Measurements from ENCODE around the gene MCTP1. TPM values are rescaled to one million over a fixed set of nuclear protein-coding genes. Genes with fewer than 3 reads are reported as not detected.

The MCTP1 gene
- total and polyA plus RNA-seq, 2 of the 13 experiments (the other 11 are each of a cell fraction or from before 2014, with no cell fraction given): 0.15 to 0.48 TPM

GRCh38 chr5:94782383-94782782 lies 502.5 kb downstream of the MCTP1 start:
- H3K36me3 ChIP-seq (replicated peaks in 1 of 2; ENCODE audit: control insufficient read depth in 1 of 2, insufficient read depth in 2 of 2, low read length in 2 of 2): no peaks in the 10 kb centered on the region
- no peaks in the 10 kb centered on the region for H3K4me1 ChIP-seq (ENCODE audit: insufficient read depth, low read length)
- H3K27ac ChIP-seq (ENCODE audit: extremely low read length, insufficient read depth, low read length): no peak overlapping the region
- CTCF ChIA-PET (ENCODE audit: low intra/inter-chr PET ratio, low total read pairs): no interaction called here
- TF ChIP-seq RFXAP (CRISPR knock-in tag; IDR thresholded peaks at IDR 0.05; ENCODE audit: borderline replicate concordance) (no peak), GLMP (CRISPR knock-in tag; IDR thresholded peaks at IDR 0.05; ENCODE audit: borderline replicate concordance) (no peak), MED13 (CRISPR knock-in tag; IDR thresholded peaks at IDR 0.05) (no peak), HCFC1 (IDR thresholded peaks at IDR 0.05; ENCODE audit: low read depth, low read length) (no peak)
- no peaks in the 10 kb centered on the region for H4K20me1 ChIP-seq (ENCODE audit: insufficient read depth, low read length)
- no peak for DNase-seq (ENCODE audit: low spot score)
- FAIRE-seq: no peak
- H3K9me3 ChIP-seq (ENCODE audit: low read length): no peaks in the 10 kb centered on the region
- H3K79me2 ChIP-seq (ENCODE audit: insufficient read depth, low read length): no peaks in the 10 kb centered on the region
- no peaks in the 10 kb centered on the region for H3K27me3 ChIP-seq (ENCODE audit: control insufficient read depth in 1 of 2, insufficient read depth in 2 of 2, low read length in 2 of 2)
- no peak overlapping the region for H2AFZ ChIP-seq (ENCODE audit: low read length)
- no peak for ATAC-seq
- no TSS peak for BruUV-seq (replicated peaks)
- WGBS (ENCODE audit: low lambda C conversion rate): 18% methylated on average over 3 of the region's 3 CpGs
- intact Hi-C loops (cut with micrococcal nuclease; ENCODE audit: unreplicated experiment): no loop called here
- in situ Hi-C loops (cut with HindIII; ENCODE audit: extremely low pct_ligation_motif_present, low pct_unique_long_range_greater_than_20kb): no loop called here
- POLR2A ChIA-PET: no interaction called here
- H3K4me3 ChIP-seq (replicated peaks in 1 of 3; ENCODE audit: insufficient read depth in 1 of 3, low read depth in 2 of 3, low read length in 3 of 3): no peak overlapping the region
- H3K9ac ChIP-seq (ENCODE audit: insufficient read depth, low read depth, low read length): no peak overlapping the region
- no peak overlapping the region for H3K4me2 ChIP-seq (ENCODE audit: low read depth, low read length)

- ATAC-seq (no peak), DNase-seq (ENCODE audit: low spot score) (no peak), FAIRE-seq (no peak)
- Histone ChIP-seq H4K20me1 (ENCODE audit: insufficient read depth, low read length) (no peaks in the 10 kb centered on the region), H3K79me2 (ENCODE audit: insufficient read depth, low read length) (no peaks in the 10 kb centered on the region), H2AFZ (ENCODE audit: low read length) (no peak overlapping the region), H3K27ac (ENCODE audit: extremely low read length, insufficient read depth, low read length) (no peak overlapping the region), H3K4me2 (ENCODE audit: low read depth, low read length) (no peak overlapping the region), H3K9me3 (ENCODE audit: low read length) (no peaks in the 10 kb centered on the region), H3K27me3 (ENCODE audit: control insufficient read depth in 1 of 2, insufficient read depth in 2 of 2, low read length in 2 of 2) (no peaks in the 10 kb centered on the region), H3K9ac (ENCODE audit: insufficient read depth, low read depth, low read length) (no peak overlapping the region), H3K4me1 (ENCODE audit: insufficient read depth, low read length) (no peaks in the 10 kb centered on the region), H3K4me3 (replicated peaks in 1 of 3; ENCODE audit: insufficient read depth in 1 of 3, low read depth in 2 of 3, low read length in 3 of 3) (no peak overlapping the region), H3K36me3 (replicated peaks in 1 of 2; ENCODE audit: control insufficient read depth in 1 of 2, insufficient read depth in 2 of 2, low read length in 2 of 2) (no peaks in the 10 kb centered on the region)
- WGBS (ENCODE audit: low lambda C conversion rate): 26% methylated on average over 1 of the region's 1 CpG
- POLR2A ChIA-PET: no interaction called here
- intact Hi-C loops (cut with micrococcal nuclease; ENCODE audit: unreplicated experiment) (no loop called here), in situ Hi-C loops (cut with HindIII; ENCODE audit: extremely low pct_ligation_motif_present, low pct_unique_long_range_greater_than_20kb) (no loop called here)
- BruUV-seq (replicated peaks): no TSS peak
- TF ChIP-seq, protein P1, sequence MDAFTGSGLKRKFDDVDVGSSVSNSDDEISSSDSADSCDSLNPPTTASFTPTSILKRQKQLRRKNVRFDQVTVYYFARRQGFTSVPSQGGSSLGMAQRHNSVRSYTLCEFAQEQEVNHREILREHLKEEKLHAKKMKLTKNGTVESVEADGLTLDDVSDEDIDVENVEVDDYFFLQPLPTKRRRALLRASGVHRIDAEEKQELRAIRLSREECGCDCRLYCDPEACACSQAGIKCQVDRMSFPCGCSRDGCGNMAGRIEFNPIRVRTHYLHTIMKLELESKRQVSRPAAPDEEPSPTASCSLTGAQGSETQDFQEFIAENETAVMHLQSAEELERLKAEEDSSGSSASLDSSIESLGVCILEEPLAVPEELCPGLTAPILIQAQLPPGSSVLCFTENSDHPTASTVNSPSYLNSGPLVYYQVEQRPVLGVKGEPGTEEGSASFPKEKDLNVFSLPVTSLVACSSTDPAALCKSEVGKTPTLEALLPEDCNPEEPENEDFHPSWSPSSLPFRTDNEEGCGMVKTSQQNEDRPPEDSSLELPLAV (CRISPR knock-in tag; conservative IDR thresholded peaks at IDR 0.05; ENCODE audit: low read depth): no peak
- peak; percentile 52 to 79 for TF ChIP-seq MAFK (conservative IDR thresholded peaks at IDR 0.05 in 1 of 2, IDR thresholded peaks at IDR 0.05 in 1 of 2; ENCODE audit: low read length in 2 of 2)
- no peak for TF ChIP-seq ZNF430 (CRISPR knock-in tag; IDR thresholded peaks at IDR 0.05)
- peak; percentile 66 for TF ChIP-seq MAFF (IDR thresholded peaks at IDR 0.05; ENCODE audit: low read depth, low read length)
- CTCF ChIA-PET (ENCODE audit: low intra/inter-chr PET ratio, low total read pairs): no interaction called here
Observed at GRCh38 chr5:94779684-94780083, 505.2 kb downstream of the MCTP1 start.
